ENCODE measurements around the gene PPP1R15B.

DNA sequence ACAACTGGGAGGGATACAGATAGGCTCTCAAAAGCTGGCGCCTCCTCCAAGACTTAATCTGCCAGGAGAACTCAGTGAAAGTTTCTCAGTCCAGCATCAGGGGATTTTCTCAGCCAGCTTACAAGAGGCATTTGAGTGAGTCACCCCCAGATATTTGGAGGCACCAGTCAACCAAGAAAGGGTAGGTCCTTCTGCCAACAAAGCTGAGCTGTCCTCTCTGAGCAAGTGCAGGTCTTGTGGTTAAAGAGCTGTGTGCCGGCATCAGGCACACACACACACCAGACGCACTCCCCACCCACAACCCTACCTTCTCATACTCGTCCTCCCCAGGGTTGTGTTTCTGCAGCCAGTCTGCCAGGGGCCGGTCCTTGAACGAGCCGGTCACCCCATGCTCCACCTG lies 27.0 kb upstream of the PPP1R15B start:
- TF ChIP-seq, protein P1, sequence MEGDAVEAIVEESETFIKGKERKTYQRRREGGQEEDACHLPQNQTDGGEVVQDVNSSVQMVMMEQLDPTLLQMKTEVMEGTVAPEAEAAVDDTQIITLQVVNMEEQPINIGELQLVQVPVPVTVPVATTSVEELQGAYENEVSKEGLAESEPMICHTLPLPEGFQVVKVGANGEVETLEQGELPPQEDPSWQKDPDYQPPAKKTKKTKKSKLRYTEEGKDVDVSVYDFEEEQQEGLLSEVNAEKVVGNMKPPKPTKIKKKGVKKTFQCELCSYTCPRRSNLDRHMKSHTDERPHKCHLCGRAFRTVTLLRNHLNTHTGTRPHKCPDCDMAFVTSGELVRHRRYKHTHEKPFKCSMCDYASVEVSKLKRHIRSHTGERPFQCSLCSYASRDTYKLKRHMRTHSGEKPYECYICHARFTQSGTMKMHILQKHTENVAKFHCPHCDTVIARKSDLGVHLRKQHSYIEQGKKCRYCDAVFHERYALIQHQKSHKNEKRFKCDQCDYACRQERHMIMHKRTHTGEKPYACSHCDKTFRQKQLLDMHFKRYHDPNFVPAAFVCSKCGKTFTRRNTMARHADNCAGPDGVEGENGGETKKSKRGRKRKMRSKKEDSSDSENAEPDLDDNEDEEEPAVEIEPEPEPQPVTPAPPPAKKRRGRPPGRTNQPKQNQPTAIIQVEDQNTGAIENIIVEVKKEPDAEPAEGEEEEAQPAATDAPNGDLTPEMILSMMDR (IDR thresholded peaks at IDR 0.05): no peak
- no peak for TF ChIP-seq EZH2 (IDR thresholded peaks at IDR 0.05; ENCODE audit: borderline replicate concordance, insufficient read depth, low read depth, low read length, poor library complexity, severe bottlenecking)
